ENCODE data around the gene TIMM29. TPM values are rescaled to one million over a fixed set of nuclear protein-coding genes. Genes with fewer than 3 reads are reported as not detected.
A peak's percentile ranks its signal among the peaks of the same experiment; 100 is the strongest.

Gene TIMM29
- total and polyA plus RNA-seq, 9 of the 15 experiments (the other 6 are each of a cell fraction or from before 2014, with no cell fraction given): 2.4 to 29.4 (median 16.3) TPM

- peak overlapping the region; percentile 78; the same call in 1 of the 3 replicates for H3K27ac ChIP-seq (ENCODE audit: extremely low read depth, low read depth, low read length)
- TF ChIP-seq HDAC3 (IDR thresholded peaks at IDR 0.05; ENCODE audit: borderline replicate concordance, partially characterized antibody): no peak
- no peak for TF ChIP-seq CXXC5 (CRISPR knock-in tag; IDR thresholded peaks at IDR 0.05)
- TF ChIP-seq ZNF407 (IDR thresholded peaks at IDR 0.05; ENCODE audit: low read depth): no peak
- TF ChIP-seq CC2D1A (IDR thresholded peaks at IDR 0.05): no peak
- TF ChIP-seq ELF1 (tag; IDR thresholded peaks at IDR 0.05): no peak
- peak; percentile 14 for TF ChIP-seq SAP30 (IDR thresholded peaks at IDR 0.05; ENCODE audit: borderline replicate concordance, insufficient read depth, low read depth, low read length, poor library complexity, severe bottlenecking)
- TF ChIP-seq FOXP4 (CRISPR knock-in tag; IDR thresholded peaks at IDR 0.05; ENCODE audit: borderline replicate concordance): peak; percentile 7; the same call in 1 of the 2 replicates
- TF ChIP-seq ZNF282 (CRISPR knock-in tag; IDR thresholded peaks at IDR 0.05): 0 out of 2 replicates have a peak, but pooled peaks have one; percentile 64
- TF ChIP-seq CHD4 (IDR thresholded peaks at IDR 0.05; ENCODE audit: insufficient read depth, insufficient replicate concordance, low read depth, low read length, poor library complexity, severe bottlenecking): no peak
- TF ChIP-seq TFAP4 (CRISPR knock-in tag; IDR thresholded peaks at IDR 0.05; ENCODE audit: borderline replicate concordance): peak; percentile 35; the same call in 1 of the 2 replicates
Observed at GRCh38 chr19:10929402-10929794, 787 bp downstream of the TIMM29 start.

More at GRCh38 chr19:10929402-10929794, 787 bp downstream of the TIMM29 start:
- intact Hi-C loops (cut with micrococcal nuclease): loop anchor here (5.0 kb wide), 1 partner anchor 57 kb away; the partner anchor contains the start of gene CARM1
- Histone ChIP-seq H3K9ac (ENCODE audit: insufficient read depth in 1 of 2, low read depth in 2 of 2, low read length in 2 of 2) (peak overlapping the region; percentile 88 to 99), H3K79me2 (ENCODE audit: control insufficient read depth, insufficient read depth, low read length) (peaks cover 39% of the 10 kb centered on the region), H3K9me1 (ENCODE audit: control insufficient read depth, insufficient read depth, low read length) (no peaks in the 10 kb centered on the region), H3K4me2 (ENCODE audit: insufficient read depth, low read length) (peak overlapping the region; percentile 97), H3K27me3 (ENCODE audit: control insufficient read depth in 2 of 2, insufficient read depth in 2 of 2, low read length in 2 of 2) (no peaks in the 10 kb centered on the region), H3K4me1 (replicated peaks in 1 of 2; ENCODE audit: control insufficient read depth in 2 of 2, insufficient read depth in 2 of 2, low read length in 2 of 2) (peaks cover 6 to 24% of the 10 kb centered on the region in 2 experiments; a peak in 4 of 5 replicates), H3K4me3 (peak overlapping the region; percentile 93), H2AFZ (ENCODE audit: low read depth, low read length) (no peak overlapping the region; the same call in 1 of the 2 replicates), H3K9me3 (replicated peaks; ENCODE audit: control insufficient read depth, insufficient read depth, low read depth, low read length) (no peaks in the 10 kb centered on the region), H3K36me3 (ENCODE audit: control insufficient read depth, insufficient read depth, low read length) (peaks cover 41% of the 10 kb centered on the region), H4K20me1 (replicated peaks; ENCODE audit: control insufficient read depth, insufficient read depth, low read length) (peaks cover 3% of the 10 kb centered on the region; the same call in 1 of the 2 replicates)
- in situ Hi-C loops (cut with MboI): no loop called here
- peak in 3 of 4 experiments; percentile 20 to 29 (median 21) for DNase-seq (ENCODE audit: extremely low read depth in 1 of 4, low spot score in 3 of 4)
- no peak for FAIRE-seq
- CTCF ChIA-PET (ENCODE audit: low intra/inter-chr PET ratio): no interaction called here
- no TSS peak for BruUV-seq (replicated peaks)
- POLR2A ChIA-PET: interaction anchor here (0.5 to 1.2 kb wide), 6 partner anchors 13 to 781 kb away, joined by 3 to 4 read pairs (median 3); partner anchors contain the start of gene ODAD3
- 2% methylated on average over 24 of the region's 27 CpGs for WGBS (ENCODE audit: insufficient coverage, low coverage, missing lambda C conversion rate)
- ATAC-seq: no peak

Data from K562 (cell line).